Chondrocyte (in vitro differentiated cells): Measurements from ENCODE around the gene CASP8AP2. TPM values are rescaled to one million over a fixed set of nuclear protein-coding genes. Genes with fewer than 3 reads are reported as not detected.

Experiments used
- DNase-seq: peaks from one replicate; pipeline ENCODE4 v3.0.0; 2021; ENCODE audit warnings: mixed read lengths, low spot score
- H3K27ac Mint-ChIP-seq: one replicate; pipeline ENCODE4 v1.8.0; 2021; ENCODE audit warnings: mild to moderate bottlenecking, moderate library complexity, mixed read lengths; ENCODE audit not compliant: unreplicated experiment
- H3K27me3 Mint-ChIP-seq: 2 replicates; pipeline ENCODE4 v1.8.0; 2021; ENCODE audit warnings: low read depth, mixed read lengths
- H3K36me3 Mint-ChIP-seq: 2 replicates; pipeline ENCODE4 v1.8.0; 2021; ENCODE audit warnings: low read depth, mixed read lengths
- H3K4me1 Mint-ChIP-seq: 2 replicates; pipeline ENCODE4 v1.8.0; 2021; ENCODE audit warnings: low read depth, mild to moderate bottlenecking, mixed read lengths
- H3K4me3 Mint-ChIP-seq: one replicate; pipeline ENCODE4 v1.8.0; 2021; ENCODE audit warnings: mild to moderate bottlenecking, moderate library complexity, mixed read lengths; ENCODE audit not compliant: unreplicated experiment
- H3K9me3 Mint-ChIP-seq: 2 replicates; pipeline ENCODE4 v1.8.0; 2021; ENCODE audit warnings: low read depth, mixed read lengths
- total RNA-seq: library from RNA; stranded (reverse); gene quantifications from 3 replicates; pipeline ENCODE4 v1.2.1, GENCODE V29; 2021
- TF ChIP-seq, protein P1 (sequence below): fragments of 200-600 bp; sonication (generic); IDR thresholded peaks from 2 replicates; pipeline ENCODE4 v1.5.0; 2021; ENCODE audit warnings: antibody characterized with exemption, mild to moderate bottlenecking, moderate library complexity

The CASP8AP2 gene
- total RNA-seq, 1 donor from 2014 or later = 14.3 TPM

DNA sequence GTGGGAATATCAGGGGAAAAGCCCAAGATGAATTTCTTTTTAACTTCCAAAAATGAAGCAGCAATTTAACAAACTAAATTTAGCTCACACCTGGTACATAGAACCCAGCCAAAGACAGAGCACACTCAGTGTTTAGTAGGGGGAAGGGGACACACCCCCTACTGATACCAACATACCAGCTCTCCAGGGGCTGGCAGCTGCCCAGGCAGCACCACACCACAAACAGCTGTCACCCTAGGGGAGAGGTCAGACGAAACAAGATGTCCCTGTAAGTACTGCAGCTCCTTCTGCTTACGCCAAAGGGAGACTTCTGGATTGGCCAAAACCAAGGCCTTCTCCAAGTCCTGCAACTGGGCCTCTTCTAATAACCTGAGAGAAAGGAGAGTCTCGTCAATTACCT, 36.1 kb upstream of the CASP8AP2 start:
- H3K27ac Mint-ChIP-seq = no peak overlapping the region

DNA sequence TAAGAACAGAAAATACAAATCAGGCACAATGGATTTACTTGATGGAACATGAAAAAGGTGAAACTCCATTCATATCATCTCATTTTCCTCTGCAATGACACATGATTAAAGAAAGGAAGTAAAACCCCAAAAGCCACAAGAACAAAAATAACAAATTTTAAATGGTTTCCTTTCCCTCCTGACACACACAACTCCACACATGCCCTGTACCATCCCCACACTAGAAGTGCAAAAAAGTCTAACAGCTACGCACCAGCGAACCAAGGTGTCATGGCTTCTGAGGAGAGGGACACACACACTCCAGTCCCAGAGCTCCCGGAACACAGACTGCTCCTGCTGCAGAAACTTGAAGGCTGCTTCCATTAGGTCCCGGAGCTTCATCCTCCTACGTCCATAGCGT, 35.4 kb upstream of the CASP8AP2 start:
- Mint-ChIP-seq H3K9me3 (no peaks in the 10 kb centered on the region), H3K36me3 (peaks cover 16% of the 10 kb centered on the region), H3K27ac (no peak overlapping the region), H3K4me1 (peaks cover 16% of the 10 kb centered on the region), H3K4me3 (no peak overlapping the region), H3K27me3 (no peaks in the 10 kb centered on the region)
- DNase-seq = no peak
- TF ChIP-seq, protein P1, sequence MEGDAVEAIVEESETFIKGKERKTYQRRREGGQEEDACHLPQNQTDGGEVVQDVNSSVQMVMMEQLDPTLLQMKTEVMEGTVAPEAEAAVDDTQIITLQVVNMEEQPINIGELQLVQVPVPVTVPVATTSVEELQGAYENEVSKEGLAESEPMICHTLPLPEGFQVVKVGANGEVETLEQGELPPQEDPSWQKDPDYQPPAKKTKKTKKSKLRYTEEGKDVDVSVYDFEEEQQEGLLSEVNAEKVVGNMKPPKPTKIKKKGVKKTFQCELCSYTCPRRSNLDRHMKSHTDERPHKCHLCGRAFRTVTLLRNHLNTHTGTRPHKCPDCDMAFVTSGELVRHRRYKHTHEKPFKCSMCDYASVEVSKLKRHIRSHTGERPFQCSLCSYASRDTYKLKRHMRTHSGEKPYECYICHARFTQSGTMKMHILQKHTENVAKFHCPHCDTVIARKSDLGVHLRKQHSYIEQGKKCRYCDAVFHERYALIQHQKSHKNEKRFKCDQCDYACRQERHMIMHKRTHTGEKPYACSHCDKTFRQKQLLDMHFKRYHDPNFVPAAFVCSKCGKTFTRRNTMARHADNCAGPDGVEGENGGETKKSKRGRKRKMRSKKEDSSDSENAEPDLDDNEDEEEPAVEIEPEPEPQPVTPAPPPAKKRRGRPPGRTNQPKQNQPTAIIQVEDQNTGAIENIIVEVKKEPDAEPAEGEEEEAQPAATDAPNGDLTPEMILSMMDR = no peak

More for the DNA sequence above, 36.1 kb upstream of the CASP8AP2 start:
- no peaks in the 10 kb centered on the region for H3K9me3 Mint-ChIP-seq
- peaks cover 17% of the 10 kb centered on the region for H3K36me3 Mint-ChIP-seq
- DNase-seq = no peak
- peaks cover 16% of the 10 kb centered on the region for H3K4me1 Mint-ChIP-seq
- H3K4me3 Mint-ChIP-seq = no peak overlapping the region
- no peaks in the 10 kb centered on the region for H3K27me3 Mint-ChIP-seq
- TF ChIP-seq, protein P1 = no peak

DNA sequence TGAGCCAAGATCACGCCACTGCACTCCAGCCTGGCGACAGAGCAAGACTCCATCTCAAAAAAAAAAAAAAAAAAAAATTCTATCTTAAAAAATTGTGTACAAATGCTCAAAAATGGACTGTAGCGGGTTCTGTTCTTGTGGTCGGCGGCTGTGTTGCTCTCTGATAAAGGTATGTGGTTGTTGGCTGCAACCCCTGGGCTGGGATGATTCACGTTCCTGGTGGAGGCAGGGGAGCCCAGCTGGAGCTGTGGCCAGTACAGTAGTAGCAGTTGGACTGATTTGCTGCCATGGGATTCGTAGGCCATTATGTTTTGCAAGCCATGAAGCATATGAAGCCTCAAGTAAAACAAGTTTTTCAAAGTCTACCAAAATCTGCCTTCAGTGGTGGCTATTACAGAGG, 32.4 kb upstream of the CASP8AP2 start:
- Mint-ChIP-seq H3K27me3 (no peaks in the 10 kb centered on the region), H3K4me3 (no peak overlapping the region), H3K27ac (no peak overlapping the region), H3K4me1 (peaks cover 16% of the 10 kb centered on the region), H3K9me3 (no peaks in the 10 kb centered on the region), H3K36me3 (peaks cover 12% of the 10 kb centered on the region)
- TF ChIP-seq, protein P1 = no peak
- no peak for DNase-seq

DNA sequence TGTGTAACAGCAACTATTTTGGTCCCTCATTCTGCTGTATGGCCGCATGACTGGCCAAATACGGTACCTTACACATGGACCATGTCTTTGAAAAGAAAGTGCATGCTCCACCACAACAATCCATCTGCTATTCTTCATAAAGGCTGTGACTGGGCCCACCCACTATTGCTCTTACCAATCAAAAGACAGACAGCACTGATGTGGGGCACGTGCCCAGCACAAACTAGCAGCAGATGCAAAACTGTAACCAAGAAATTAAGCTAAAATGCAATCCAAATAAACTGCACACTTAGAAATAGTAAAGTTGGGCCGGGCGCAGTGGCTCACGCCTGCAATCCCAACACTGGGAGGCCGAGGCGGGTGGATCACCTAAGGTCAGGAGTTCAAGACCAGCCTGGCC, 30.6 kb upstream of the CASP8AP2 start:
- no peak for DNase-seq
- Mint-ChIP-seq H3K27me3 (no peaks in the 10 kb centered on the region), H3K4me1 (peaks cover 4% of the 10 kb centered on the region), H3K27ac (no peak overlapping the region), H3K4me3 (no peak overlapping the region), H3K36me3 (peaks cover 3% of the 10 kb centered on the region), H3K9me3 (no peaks in the 10 kb centered on the region)
- TF ChIP-seq, protein P1 = no peak

DNA sequence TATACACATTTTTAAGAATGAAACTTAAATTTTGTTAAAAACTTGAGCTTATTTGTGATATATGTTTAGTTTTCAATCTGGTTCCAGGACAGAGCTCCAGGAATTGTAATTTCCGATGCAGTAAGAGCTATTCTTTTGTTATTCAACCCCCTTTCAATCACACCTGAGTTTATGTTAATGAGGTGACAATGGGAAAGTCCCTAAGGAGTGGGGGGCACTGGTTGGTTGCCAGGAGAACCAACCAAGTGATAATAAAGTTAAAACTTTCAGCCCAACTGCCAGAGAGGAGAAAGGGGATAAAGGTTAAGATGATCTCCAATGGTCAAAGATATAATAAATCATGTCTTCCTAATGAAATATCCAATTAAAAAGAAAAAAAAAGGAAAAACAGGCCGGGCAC, 29.9 kb upstream of the CASP8AP2 start:
- Mint-ChIP-seq H3K4me1 (peaks cover 3% of the 10 kb centered on the region), H3K27ac (no peak overlapping the region), H3K9me3 (no peaks in the 10 kb centered on the region), H3K36me3 (peaks cover 3% of the 10 kb centered on the region), H3K4me3 (no peak overlapping the region), H3K27me3 (no peaks in the 10 kb centered on the region)
- DNase-seq = no peak
- TF ChIP-seq, protein P1 = no peak
